ENCODE measurements around the gene GIMAP2.

The GIMAP2 gene

GRCh38 chr7:150732786-150733481 lies 47.4 kb downstream of the GIMAP2 start:
- no peak for DNase-seq (ENCODE audit: low spot score)

GRCh38 chr7:150733482-150734095 lies 48.1 kb downstream of the GIMAP2 start:
- DNase-seq (ENCODE audit: low spot score) = no peak

- no peak for DNase-seq (ENCODE audit: low spot score)
Measured at GRCh38 chr7:150734254-150734653, 48.7 kb downstream of the GIMAP2 start.

- no peak for DNase-seq (ENCODE audit: low spot score)
Measured at GRCh38 chr7:150735596-150736358, 50.3 kb downstream of the GIMAP2 start.

GRCh38 chr7:150736864-150737263 lies 51.4 kb downstream of the GIMAP2 start:
- no peak for DNase-seq (ENCODE audit: low spot score)

- no peak for DNase-seq (ENCODE audit: low spot score)
Measured at GRCh38 chr7:150737265-150738055, 52.0 kb downstream of the GIMAP2 start, which contains the start of gene GIMAP5. Gene GIMAP5 (plus strand): TSS chr7:150737418. CDS start chr7:150740885, 3,467 bp downstream.

- DNase-seq (ENCODE audit: low spot score) = no peak
Measured at GRCh38 chr7:150738092-150738491, 52.6 kb downstream of the GIMAP2 start.

GRCh38 chr7:150738591-150739001 lies 53.1 kb downstream of the GIMAP2 start:
- no peak for DNase-seq (ENCODE audit: low spot score)

- DNase-seq (ENCODE audit: low spot score) = no peak
Measured at GRCh38 chr7:150739033-150739432, 53.5 kb downstream of the GIMAP2 start.

GRCh38 chr7:150740053-150740452 lies 54.5 kb downstream of the GIMAP2 start:
- DNase-seq (ENCODE audit: low spot score) = no peak

GRCh38 chr7:150742286-150742968 lies 56.9 kb downstream of the GIMAP2 start:
- DNase-seq (ENCODE audit: low spot score) = no peak
